Stimulated activated CD8-positive, alpha-beta memory T cell treated with anti-CD3 and anti-CD28 coated beads, Interleukin-4, amount 100 ng/mL, for 24 hours (primary cell): ENCODE measurements around the gene TMEM247.
"Not testable (repeated sequence)": the region's sequence is repeated elsewhere in the genome, so short reads cannot be mapped to it uniquely, and the experiment has no call there.

Experiments
- DNase-seq: peaks from one replicate; pipeline ENCODE4 v3.0.0-alpha.2; 2020; ENCODE audit warnings: low read depth

The TMEM247 gene

DNA sequence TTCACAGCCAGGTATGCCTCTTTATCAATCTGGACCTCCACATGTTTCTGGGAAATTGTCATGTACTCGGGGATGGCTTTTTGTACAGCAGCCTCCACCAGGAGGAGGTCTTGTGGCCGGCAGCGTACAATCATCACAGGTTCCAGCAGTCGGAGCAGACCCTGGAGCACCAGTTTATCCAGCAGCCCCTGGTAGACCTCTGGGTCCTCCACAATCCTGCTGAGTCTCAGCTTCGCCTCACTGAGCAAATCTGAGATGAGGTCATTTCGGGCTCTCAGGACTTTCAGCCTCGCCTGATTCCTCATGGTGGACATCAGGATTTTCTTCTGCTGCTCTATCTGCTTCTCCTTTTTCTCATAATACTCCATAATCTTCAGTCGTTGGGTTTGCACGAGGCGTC, 32.8 kb downstream of the TMEM247 start:
- no peak for DNase-seq

- DNase-seq = no peak
These were observed 35.4 kb downstream of the TMEM247 start for GRCh38 chr2:46514738-46515137.

DNA sequence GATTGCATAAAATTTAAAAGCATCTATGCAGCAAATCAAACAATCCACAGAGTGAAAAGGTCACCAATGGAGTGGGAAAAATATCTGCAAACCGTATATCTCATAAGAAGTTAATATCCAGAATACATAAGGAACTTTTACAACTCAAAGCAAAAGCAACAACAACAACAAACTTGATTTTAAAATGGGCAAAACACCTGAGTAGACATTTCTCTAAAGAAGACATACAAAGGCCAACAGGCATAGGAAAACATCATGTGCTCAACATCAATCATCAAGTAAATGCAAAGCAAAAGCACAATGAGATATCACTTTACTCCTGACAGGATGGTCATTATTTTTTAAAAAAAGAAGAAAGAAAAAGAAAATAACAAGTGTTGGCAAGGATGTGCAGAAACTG, 38.1 kb downstream of the TMEM247 start:
- DNase-seq = no peak

GRCh38 chr2:46518861-46519260, 39.5 kb downstream of the TMEM247 start:
- no peak for DNase-seq

GRCh38 chr2:46519265-46519664, 39.9 kb downstream of the TMEM247 start:
- DNase-seq = no peak

- no peak for DNase-seq
These were observed 40.9 kb downstream of the TMEM247 start for GRCh38 chr2:46520130-46520711.

GRCh38 chr2:46521215-46521683, 41.9 kb downstream of the TMEM247 start:
- no peak for DNase-seq

- DNase-seq = not testable (repeated sequence)
These were observed 43.0 kb downstream of the TMEM247 start for GRCh38 chr2:46522385-46522784.

GRCh38 chr2:46525522-46526155, 46.3 kb downstream of the TMEM247 start:
- no peak for DNase-seq

- DNase-seq = no peak
These were observed 49.5 kb downstream of the TMEM247 start for GRCh38 chr2:46528880-46529279.

GRCh38 chr2:46530639-46531038, 51.3 kb downstream of the TMEM247 start:
- DNase-seq = no peak

GRCh38 chr2:46531863-46532262, 52.5 kb downstream of the TMEM247 start:
- no peak for DNase-seq
